HG03439 (cell line): ENCODE measurements around the gene KLHL10.

Source experiments
- ATAC-seq: cut with Tn5 transposase; IDR thresholded peaks from one replicate; pipeline ENCODE4 v1.9.1; 2021; ENCODE audit warnings: mild to moderate bottlenecking, moderate library complexity; ENCODE audit not compliant: unreplicated experiment

Gene KLHL10

DNA sequence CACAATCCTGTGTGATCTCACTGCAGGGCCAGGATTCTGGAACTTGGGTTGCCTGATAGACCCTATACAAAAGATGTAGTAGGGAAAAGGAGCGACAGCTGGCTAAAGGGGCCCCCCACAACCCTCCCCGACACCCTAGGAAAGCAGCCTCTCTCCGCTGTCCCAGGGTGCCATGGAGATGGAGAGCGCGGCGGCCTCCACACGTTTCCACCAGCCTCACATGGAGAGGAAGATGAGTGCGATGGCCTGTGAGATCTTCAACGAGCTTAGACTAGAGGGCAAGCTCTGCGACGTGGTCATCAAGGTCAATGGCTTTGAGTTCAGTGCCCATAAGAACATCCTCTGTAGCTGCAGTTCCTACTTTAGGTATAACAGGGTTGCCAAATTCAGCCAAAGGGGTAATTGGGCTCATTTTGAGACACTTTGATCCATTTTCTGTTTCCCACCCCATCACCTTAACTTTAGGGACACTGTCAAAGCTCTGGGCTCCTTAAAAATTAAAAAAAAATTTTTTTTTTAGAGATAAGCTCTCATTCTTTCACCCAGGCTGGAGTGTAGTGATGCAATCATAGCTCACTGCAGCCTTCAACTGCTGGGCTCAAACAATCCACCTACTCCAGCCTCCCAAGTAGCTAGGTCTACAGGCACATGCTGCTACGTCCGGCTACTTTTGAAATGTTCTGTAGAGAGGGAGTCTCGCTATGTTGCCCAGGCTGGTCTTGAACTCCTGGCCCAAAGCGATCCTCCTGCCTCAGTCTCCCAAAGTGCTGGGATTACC, at the start of gene KLHL10:
TSS of gene KLHL10 (plus strand) at position 65 of the 778 bp plus-strand sequence. CDS start at position 173, 108 bp downstream.
- no peak for ATAC-seq

DNA sequence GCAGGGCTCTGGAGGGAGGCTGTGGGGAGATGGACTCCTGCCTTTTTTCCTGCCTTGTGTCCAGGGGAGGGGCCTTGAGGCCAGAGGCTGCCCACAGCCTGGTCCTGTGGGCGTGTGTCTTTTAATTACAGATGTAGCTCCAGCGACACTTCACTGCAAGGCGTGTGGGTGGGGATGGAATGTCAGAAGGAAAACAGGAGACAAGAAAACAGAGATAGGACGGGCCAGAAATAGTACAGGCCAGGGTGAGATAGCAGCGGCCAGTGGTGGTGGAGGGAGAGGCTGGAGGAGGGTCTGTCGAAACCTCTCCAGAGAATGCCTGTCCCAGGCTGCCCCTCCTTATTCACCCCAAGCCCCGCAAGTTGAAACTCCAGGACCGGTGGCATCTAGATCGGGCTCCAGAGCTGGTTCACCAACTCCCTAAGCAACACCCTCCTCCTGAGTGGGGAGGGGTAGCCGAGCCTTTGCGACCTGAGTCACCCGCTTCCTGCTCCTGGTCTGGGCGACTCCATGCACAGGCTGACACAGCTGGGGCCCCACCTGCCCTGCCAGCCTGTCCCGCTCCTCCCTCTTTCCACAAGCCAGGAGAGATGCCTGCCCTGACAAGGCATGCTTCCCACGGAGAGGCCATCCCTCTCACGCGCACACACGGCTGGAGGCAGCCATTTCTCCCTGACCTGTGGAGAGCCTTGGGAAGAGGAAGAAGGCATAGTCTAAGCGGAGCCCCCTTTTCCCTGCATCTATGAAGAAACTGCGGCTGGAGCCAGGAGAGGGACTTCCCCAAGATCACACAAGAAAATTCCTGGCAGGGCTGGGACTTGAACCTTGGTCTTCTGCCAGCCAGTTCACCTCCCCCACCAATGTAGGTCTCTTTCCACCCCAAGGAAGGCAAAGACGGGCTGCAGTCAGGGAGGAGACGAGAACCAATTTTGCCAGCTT, 44.5 kb upstream of the KLHL10 start:
- ATAC-seq: no peak

DNA sequence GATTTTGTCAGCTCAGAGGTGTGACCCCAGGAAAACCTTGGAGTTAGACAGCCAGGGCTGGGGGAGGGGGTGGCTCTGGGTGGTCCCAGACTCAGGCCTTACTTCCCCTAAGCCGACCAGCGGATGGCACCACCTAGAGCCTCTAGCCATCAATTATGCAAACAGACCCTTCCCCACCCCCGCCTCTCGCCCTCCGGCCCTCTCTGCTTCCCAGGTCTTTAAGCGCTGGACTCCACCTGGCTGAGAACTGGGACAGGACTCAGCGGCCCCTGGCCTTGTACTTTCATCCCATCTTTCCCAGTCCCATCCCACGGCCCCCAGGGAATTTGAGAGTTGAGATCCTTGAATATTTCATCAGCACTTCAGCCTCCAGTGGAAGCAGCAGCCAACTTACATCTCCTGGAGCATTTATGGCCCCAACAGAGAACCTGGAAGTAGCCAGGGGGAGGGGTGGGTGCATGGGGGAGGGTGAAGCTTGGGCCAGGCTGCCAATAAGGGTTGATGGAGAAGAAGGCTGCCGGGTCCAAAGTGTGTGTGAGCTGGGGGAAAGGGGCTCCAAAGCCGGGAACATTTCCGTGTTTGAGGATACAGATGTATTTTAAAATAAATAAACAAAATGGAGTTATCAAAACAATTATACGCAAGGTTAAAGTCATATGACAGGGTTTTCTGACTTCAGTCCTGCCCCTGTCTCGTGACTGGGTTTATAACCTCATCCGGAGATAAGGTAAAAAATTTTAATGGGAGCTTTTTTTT, 43.7 kb upstream of the KLHL10 start:
- ATAC-seq: no peak

DNA sequence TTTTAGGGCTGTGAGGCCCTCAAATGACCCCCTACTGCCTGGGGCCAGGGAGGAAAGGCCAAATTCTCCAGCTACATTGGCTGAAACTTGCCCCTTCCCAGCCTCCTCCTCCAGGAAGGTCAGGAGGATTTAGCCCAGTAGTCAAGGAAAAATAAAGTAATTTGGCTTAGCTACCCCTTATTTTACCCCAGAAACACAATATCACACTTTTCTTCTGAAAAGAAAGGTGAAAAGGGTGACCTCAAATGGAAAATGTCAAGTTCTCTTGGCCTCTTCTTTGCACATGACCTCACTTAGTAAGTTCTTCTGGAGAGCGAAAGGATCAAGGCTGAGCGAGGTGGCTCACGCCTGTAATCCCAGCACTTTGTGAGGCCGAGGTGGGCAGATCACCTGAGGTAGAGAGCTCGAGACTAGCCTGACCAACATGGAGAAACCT, 43.1 kb upstream of the KLHL10 start:
- ATAC-seq: no peak

DNA sequence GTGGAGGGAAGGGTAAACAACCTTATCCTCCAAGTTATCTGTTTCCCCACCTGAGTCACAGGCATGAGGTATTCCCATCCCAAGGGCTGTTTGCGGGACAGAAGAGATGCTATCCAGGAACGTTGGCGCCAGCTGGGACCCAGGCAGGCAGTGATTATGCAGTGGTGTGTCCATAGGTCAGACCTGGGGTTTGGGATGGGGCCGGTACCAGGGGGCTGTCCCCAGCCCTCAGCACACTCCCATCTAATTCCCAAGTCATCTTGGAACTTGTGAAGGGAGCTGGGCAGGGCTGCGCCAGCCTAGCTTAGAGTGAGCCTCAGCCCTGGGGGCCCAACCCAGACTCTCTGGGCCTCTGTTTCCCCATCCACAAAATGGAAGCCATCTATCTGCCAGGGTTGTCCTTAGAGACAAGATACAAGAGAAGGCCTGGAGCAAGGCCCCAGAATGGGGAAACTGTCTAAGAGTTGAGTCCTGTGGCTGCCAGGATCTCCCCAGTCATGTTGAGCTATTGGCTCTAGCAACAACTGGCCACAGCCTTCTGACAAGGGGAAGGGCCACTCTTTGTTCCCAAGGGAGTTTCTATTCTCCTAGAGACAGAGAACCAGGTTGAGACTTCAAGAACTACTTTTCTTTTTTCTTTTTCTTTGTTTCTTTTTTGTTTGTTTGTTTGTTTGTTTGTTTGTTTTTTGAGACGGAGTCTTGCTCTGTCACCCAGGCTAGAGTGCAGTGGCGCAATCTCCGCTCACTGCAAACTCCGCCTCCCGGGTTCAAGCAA, 41.3 kb upstream of the KLHL10 start:
- ATAC-seq: no peak

DNA sequence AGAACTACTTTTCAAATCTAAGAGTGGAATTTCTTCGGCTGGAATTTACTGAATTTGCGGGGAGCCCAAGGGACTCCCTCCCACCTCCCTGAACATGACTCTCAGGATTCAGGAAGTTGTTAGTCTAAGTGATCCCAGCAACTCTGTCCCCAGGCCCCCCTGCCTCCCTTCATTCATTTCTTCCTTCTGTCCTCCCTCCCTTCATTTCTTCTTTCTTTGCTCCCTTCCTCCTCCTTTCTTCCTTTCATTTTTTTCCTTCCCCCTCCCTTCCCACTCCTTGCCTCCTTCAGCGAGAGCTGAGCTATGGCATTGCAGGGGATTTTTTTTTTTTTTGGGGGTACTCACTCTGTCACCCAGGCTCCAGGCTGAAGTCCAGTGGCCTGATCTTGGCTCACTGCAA, 40.2 kb upstream of the KLHL10 start:
- no peak for ATAC-seq

DNA sequence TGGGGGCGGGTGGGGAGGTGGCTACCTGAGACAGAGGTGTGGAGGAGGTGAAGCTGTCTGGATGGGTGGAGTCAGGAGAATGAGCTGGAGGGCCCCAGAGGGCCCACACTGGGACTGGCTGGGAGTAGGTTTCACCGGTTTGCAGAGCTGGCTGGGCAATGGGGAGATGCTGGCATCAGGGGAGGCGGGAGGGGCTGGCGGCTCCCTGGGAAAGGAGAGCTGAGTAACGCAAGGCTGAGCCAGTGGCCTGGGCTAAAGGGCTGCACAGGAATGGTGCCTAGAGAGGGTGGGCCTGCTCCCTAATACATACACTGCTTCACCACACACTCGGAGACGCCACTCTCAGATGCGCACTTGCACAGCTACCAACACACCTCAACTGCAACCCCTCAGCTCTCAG, 38.3 kb upstream of the KLHL10 start:
- ATAC-seq: no peak

DNA sequence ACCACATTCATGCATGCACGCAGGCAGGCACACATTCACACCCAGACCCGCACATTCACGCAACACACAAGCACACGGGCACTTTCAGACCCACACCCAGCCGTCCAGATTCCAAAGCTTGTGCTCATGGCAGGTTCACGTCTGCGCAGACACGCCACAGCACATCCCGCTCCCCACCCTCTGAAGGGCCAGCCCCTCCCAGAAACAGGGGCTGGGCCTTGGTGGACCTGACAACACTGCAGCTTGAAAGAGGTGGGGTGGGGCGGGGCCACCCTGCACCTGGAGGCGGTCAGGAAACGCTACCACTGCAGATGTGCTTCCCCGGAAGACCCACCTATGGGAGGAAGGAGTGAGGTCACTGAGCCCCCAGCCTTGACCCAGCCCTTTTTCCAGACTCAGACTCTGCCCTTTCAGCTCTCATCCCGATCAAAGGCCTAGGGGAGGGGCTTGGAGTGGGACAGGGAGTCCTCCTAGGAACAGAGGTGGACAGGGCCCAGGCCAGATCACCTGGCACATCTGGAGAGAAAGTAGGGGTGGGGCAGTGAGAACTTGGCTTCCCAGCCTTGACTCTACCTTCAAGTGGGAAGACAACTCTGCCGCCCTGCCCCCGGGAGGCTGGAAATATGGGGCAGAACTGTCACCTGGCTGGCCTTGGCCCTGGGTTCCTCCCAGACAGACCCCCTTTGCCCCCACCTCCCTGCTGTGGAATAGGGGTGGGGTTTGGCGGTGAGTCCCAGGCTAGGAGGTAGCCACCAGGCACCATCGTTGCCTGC, 36.8 kb upstream of the KLHL10 start:
- no peak for ATAC-seq

DNA sequence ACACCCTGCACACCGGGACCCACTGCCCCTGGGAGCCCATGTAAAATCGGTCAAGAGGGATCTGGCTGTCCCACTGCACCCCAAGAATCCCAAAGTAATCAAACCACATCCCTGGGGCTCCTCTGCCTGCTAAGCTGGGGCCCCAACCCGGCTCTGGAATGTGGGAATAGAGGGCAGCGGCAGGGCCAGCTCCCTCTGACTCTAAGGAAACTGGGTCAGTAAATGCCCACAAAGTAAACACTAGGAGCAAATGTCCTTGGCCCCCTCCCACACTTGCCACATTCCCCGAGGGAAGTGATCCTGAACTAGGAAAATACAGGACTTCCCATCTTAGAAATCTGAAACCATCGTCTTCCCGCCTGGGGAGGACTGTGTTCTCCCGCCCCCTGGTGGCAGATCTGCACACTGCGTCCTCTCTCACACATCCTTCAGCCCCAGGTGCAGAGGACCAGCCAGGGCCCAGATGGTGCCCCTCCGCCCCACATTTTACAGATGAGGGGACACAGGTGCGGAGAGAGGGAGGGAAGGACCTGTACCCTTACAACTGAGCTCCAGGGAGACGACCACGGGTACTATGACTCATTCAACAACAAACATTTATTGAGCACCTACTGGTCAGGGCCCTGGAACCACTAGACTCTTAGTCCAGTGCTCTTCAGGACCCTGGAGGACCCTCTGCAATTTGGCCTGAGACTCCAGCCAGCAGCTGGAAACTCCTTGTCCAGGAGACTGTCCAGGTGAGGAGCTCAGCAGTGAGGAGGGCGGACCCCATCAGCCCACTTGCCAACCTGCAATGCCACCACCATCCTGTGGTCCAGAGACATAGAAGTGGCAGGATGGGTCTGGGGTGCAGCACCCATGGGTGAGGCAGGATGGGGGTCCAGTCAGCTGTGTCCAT, 36.0 kb upstream of the KLHL10 start:
- no peak for ATAC-seq

DNA sequence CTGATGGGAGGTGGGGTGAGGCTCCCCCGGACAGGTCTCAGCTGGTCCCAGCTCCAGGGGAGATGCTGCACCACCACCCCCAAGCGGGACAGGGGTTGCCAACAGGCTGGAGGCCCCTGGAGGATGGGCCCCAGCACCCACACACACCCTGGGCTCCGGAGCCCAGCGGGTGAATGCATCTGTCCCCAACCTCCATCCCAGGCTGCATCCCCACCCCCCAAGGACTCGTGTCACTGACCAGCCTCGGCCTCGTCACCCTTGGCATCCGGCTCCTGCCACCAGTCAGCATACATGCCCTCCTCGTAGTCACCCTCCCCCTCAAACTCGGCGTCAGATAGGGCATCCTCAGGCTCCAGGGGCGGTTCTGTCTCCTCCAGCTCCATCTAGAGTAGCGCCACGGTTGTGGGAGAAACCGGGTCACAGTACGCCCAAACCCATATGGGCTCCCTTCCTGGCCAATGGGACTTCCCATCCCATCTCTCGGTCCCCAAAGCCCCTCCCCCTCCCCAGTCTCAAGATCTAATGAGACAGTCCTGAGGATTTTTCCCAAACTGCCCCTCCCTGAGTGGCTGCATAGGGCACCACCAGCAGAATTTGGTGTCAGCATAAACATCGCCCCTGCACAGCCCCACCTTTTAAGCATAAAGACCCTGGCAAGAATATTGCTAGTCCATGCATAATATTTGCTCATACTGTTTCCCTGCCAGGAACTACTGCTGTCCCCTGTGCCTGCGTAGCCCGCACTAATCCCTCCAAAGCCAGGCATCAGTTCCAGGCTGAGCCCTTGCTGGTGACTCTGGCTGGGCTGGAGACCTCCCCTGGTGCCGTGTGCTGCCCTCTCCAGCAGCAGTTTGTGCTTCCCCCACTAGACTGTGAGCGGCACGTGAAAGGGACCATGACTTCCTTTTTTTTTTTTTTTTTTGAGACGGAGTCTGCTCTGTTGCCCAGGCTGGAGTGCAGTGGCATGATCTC, 34.3 kb upstream of the KLHL10 start:
- ATAC-seq: no peak

DNA sequence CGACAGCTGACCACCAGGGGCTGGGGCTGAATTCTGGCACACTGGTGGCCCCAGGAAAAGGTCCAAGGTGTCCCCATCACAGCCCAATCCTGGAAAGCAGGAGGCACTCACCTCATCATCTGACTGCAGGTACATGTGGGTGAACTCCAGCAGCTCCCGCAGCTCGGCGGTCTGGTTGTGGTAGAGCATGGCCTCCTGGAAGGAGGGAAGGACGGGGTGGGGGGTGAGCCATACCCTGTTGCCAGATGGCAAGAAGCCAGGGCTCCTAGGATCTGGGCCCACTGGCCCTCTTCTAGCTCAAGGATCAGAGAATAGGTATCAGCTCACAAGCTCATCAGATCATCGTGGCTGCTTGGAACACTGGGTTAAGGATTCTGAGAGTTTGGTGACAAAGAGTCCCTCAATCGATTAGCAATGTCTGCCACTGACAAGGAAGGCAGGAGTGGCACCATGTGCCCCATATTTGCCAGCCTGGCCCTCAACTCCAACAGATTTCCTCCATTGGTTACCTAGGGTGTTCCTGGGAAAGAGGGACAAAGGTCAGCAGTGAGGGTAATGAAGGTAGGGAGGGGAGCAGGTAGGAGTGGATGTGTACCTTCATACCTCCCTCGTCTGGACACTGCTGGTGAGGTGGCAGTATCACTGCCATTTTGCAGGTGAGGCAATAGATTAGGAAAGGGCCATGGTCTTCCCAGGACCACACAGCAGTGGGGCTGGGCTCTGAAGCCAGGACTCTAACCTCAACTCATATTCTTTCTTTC, 30.8 kb upstream of the KLHL10 start:
- ATAC-seq: no peak

DNA sequence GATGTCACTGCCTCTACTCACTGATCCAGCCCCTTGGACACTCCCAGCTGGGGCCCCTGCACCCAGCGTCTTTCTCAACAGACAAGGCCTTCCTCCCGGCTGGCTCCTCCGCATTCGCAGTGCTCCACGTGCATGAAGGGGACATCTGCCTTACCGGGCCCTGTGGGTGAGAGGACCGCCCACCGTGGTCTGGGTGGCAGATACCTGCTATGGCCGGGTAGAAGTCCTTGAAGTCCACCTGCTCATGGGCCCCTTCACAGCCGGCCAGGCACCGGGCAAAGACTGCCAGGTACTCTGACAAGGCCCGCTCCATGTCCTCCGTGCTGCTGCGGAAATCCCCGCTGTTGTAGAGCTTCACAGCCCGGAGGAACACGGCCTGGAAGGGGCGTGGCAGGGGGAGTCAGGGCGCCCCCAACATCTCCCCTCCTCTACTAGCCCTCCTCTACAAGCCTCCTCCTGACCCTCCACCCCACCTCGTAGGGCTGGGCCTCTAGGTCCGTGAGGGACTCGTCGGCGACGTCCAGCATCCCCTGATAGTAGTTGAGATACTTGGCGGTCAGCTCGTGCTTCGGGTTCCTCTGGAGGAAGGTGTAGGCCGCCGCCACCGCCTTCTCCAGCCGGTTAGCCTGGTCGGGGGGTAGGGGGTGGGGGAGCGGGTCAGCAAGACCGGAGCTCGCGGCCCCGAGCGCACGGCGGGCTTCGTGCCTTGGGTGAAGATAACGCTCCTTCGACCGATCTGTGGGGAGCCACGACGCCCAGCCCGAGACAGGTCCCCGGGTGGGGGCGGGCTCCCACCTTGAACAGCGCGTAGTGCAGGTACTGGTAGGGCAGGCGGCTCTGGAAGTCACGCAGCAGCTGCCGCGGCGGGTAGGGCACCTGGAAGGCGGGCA, 26.7 kb upstream of the KLHL10 start:
- ATAC-seq: no peak

DNA sequence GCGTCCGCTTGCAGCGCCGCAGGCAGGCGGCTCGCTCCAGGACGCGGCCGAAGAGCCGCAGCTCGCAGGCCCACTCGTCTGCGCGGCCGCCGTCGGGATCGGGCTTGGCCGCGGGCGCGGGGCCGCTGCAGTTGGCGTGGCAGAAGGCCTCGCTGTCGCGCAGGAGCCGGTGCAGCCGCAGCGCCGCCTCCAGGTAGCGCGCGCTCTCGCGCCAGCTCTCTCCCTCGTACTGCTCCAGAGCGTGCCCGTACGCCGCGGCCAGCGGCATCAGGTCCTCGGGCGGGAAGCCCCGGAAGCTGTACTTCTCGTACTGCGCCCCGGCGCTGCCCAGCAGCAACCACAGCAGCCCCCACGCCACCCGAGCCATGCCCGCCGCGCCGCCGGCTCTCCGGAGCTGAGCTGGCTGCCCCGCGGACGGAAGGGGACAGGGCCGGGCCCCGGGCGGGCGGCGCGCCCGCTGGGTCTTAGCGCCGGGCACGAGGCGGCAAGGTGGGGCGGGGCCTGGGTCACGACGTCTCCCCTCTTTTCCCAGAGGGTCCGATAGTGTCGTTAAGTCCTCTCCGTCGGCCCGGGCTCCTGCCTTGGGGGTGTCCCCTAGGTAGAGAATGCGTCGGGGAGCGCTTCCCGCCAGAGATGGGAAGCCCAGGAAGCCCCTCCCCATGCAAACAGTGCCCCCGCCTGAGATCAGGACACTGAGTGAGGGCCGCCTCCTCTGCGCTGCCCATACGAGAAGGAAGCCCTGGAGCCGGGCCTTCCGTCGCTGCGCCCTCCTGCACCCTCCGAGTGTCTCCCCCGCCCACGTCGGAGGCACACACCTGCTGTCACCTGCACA, 25.9 kb upstream of the KLHL10 start, which contains the start of gene P3H4:
TSS of gene P3H4 (minus strand) at position 401 of the 832 bp plus-strand sequence. CDS start at position 367, 34 bp downstream.
- ATAC-seq: no peak

DNA sequence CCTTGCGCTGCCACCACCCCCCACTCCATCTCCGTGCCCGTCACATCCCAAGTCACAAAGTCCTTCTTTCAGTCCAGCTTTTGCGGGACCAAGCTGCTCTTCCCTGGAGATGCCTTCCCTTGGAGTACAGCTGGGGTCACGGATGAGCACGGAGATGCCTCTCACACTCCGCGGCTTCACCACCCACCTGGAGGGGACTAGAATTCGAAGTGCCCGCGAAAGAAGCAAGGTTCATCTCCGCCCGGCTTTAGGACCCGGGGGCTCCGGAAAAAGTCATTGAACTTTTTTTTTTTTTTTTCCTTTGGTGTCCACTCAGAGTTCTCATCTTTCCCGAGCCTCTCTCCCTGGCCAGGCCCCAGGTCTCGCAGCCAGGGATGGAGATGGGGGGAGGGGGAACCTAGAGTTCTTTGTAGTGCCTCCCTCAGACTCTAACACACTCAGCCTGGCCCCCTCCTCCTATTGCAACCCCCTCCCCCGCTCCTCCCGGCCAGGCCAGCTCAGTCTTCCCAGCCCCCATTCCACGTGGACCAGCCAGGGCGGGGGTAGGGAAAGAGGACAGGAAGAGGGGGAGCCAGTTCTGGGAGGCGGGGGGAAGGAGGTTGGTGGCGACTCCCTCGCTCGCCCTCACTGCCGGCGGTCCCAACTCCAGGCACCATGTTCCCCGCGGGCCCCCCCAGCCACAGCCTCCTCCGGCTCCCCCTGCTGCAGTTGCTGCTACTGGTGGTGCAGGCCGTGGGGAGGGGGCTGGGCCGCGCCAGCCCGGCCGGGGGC, 25.1 kb upstream of the KLHL10 start, which contains the start of gene FKBP10:
TSS of gene FKBP10 (plus strand) at position 624 of the 771 bp plus-strand sequence. CDS start at position 655, 31 bp downstream.
- ATAC-seq: no peak
